Small intestine (tissue), 7 donors: ENCODE data around the gene MBD1. TPM values are rescaled to one million over a fixed set of nuclear protein-coding genes. Genes with fewer than 3 reads are reported as not detected.
"Not testable (repeated sequence)": the region's sequence is repeated elsewhere in the genome, so short reads cannot be mapped to it uniquely, and the experiment has no call there.

Experiments used
- DNase-seq, 2 donors: peaks; one replicate each; pipeline versions ENCODE4 v3.0.0 to v3.0.0-alpha.2; 2013
- FAIRE-seq: peaks from 2 replicates; lab custom pipeline; 2012; peaks lifted over from hg19 to GRCh38; lab: Jason Lieb, UNC
- H3K27ac ChIP-seq, 3 donors: one replicate each; pipeline ENCODE4 v1.5.1; 2013; ENCODE audit warnings: low read length in 2 of 3, mild to moderate bottlenecking in 2 of 3, control low read depth in 1 of 3, inconsistent platforms in 1 of 3, low read depth in 1 of 3, moderate library complexity in 1 of 3
- H3K27me3 ChIP-seq, 3 donors: one replicate each; pipeline ENCODE4 v1.6.1; 2013; ENCODE audit warnings: low read length in 3 of 3, inconsistent platforms in 1 of 3; ENCODE audit not compliant: control insufficient read depth in 3 of 3, insufficient read depth in 3 of 3
- H3K36me3 ChIP-seq, 3 donors: one replicate each; pipeline ENCODE4 v1.6.1; 2013; ENCODE audit warnings: low read length in 3 of 3, inconsistent platforms in 1 of 3, low read depth in 1 of 3, mild to moderate bottlenecking in 1 of 3, moderate library complexity in 1 of 3; ENCODE audit not compliant: control insufficient read depth in 3 of 3, insufficient read depth in 2 of 3
- H3K4me1 ChIP-seq, 3 donors: one replicate each; pipeline ENCODE4 v1.6.1; 2013; ENCODE audit warnings: low read length in 2 of 3, inconsistent platforms in 1 of 3, low read depth in 1 of 3, mild to moderate bottlenecking in 1 of 3, moderate library complexity in 1 of 3; ENCODE audit not compliant: control insufficient read depth in 3 of 3, insufficient read depth in 2 of 3
- H3K4me3 ChIP-seq, 3 donors: one replicate each; pipeline ENCODE4 v1.5.1; 2013; ENCODE audit warnings: low read length in 3 of 3, control low read depth in 1 of 3, inconsistent platforms in 1 of 3, low read depth in 1 of 3, mild to moderate bottlenecking in 1 of 3, moderate library complexity in 1 of 3
- H3K9me3 ChIP-seq, 2 donors: one replicate each; pipeline ENCODE4 v1.6.1; 2013; ENCODE audit warnings: low read depth in 1 of 2, low read length in 1 of 2; ENCODE audit not compliant: control insufficient read depth in 2 of 2, insufficient read depth in 1 of 2
- WGBS, 3 donors: extraction: QIAGEN DNeasy Blood & Tissue Kit; methylation state at CpG; one replicate each; pipeline ENCODE4 v1.1.7; 2013; 5-methylcytosine and 5-hydroxymethylcytosine counted together
- polyA plus RNA-seq, 4 donors: library from polyadenylated mRNA; stranded (reverse) in 3 of 4; unstranded in 1 of 4; fragments of 200-250 nt in 3 of 4; fragments of 120-200 nt in 1 of 4; gene quantifications; one replicate each; pipeline versions ENCODE4 v1.2.1 to v1.2.3, GENCODE V29; 2013
- donor health status: healthy with polysubstance abuse.
- donor health status: control.
- donor health status: control.
- donor health status: Bipolar disorder and iron deficiency.
- donor health status: healthy.

MBD1 gene
- polyA plus RNA-seq, 4 donors = 26.2 to 67.4 (median 33.5) TPM

GRCh38 chr18:50241768-50242167 is 39.6 kb downstream of the MBD1 start:
- not testable (repeated sequence) for H3K27me3 ChIP-seq, H3K27ac ChIP-seq, H3K36me3 ChIP-seq, DNase-seq, H3K4me1 ChIP-seq, FAIRE-seq, H3K4me3 ChIP-seq
- 78 to 93% (median 93%) methylated on average over 8 of the region's 8 CpGs for WGBS, 3 donors
- H3K9me3 ChIP-seq = peaks cover 0 to 27% of the 10 kb centered on the region in 2 donors

DNA sequence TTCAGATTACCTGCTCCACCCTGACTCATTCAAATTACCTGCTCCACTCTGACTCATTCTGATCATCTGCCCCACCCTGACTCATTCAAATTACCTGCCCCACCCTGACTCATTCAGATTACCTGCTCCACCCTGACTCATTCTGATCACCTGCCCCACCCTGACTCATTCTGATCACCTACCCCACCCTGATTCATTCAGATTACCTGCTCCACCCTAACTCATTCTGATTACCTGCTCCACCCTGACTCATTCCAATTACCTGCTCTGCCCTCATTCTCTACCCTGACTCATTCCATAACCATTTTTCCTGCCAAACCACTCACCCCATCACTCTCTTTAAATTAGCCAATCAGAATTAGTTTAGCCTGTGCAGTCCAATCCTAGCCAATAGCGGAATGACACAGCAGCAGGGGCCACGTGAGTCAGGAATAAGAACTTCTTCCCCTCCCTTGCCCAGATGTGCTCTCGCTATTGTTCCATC is 41.2 kb downstream of the MBD1 start:
- FAIRE-seq (no peak), DNase-seq (peak in 1 of 2 donors; percentile 63)
- H3K27ac ChIP-seq = no peak overlapping the region
- WGBS, 3 donors = 84 to 87% (median 85%) methylated on average over 3 of the region's 3 CpGs
- H3K27me3 ChIP-seq = no peaks in the 10 kb centered on the region
- no peaks in the 10 kb centered on the region for H3K36me3 ChIP-seq
- no peaks in the 10 kb centered on the region for H3K4me1 ChIP-seq
- peaks cover 0 to 27% of the 10 kb centered on the region in 2 donors for H3K9me3 ChIP-seq
- H3K4me3 ChIP-seq = no peak overlapping the region

DNA sequence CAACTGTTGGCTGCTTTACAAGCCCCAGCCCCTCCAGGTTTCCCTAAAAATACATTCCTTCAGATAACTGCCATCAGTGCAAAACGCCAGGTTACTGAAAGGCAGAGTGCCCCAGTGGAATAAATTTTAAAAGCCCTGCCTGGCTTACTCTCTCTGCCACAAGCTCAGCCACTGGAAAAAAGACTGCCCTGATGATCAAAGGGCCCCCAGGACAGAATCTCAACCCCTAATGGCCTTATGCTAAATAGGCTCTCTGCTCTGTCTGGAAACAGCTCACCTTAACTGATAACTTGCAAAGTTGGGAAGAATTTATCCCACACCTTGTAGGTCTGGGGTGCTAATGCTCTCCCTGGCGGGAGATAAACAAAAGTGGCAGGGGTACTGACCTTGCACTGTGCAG is 48.9 kb downstream of the MBD1 start:
- no peaks in the 10 kb centered on the region for H3K36me3 ChIP-seq

DNA sequence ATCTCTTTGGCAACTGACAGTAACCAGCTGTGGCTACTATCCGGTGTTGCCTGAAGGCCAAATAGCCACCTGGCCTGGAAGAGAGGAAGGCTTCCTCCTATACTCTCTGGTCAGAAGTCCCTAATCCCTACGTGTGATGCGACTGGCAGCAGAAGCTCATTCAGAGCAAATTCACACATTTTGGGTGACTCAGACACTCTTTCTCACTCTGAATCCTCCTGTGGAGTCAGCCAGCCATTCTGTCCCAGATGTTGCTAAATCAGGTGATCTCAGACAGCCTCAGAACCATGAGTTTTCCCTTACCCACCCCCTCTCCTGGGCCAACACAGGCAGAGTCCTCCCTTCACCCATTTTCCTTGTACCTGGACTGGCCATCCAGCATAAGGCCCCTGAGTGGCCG is 49.7 kb downstream of the MBD1 start:
- Histone ChIP-seq H3K27ac (no peak overlapping the region), H3K4me1 (no peaks in the 10 kb centered on the region), H3K27me3 (no peaks in the 10 kb centered on the region), H3K36me3 (no peaks in the 10 kb centered on the region), H3K4me3 (no peak overlapping the region), H3K9me3 (peaks cover 0 to 5% of the 10 kb centered on the region in 2 donors)
- 52 to 64% (median 53%) methylated on average over 4 of the region's 4 CpGs for WGBS, 3 donors
- FAIRE-seq (no peak), DNase-seq (no peak)

More for the DNA sequence above, 48.9 kb downstream of the MBD1 start:
- H3K27me3 ChIP-seq = no peaks in the 10 kb centered on the region
- no peaks in the 10 kb centered on the region for H3K4me1 ChIP-seq
- no peak overlapping the region for H3K27ac ChIP-seq
- no peak for FAIRE-seq
- no peak for DNase-seq
- H3K4me3 ChIP-seq = no peak overlapping the region
- H3K9me3 ChIP-seq = peaks cover 0 to 2% of the 10 kb centered on the region in 2 donors
- WGBS, 3 donors = 64 to 82% (median 65%) methylated on average over 2 of the region's 2 CpGs

GRCh38 chr18:50220249-50220648 is 61.1 kb downstream of the MBD1 start:
- not testable (repeated sequence) for H3K27me3 ChIP-seq, H3K27ac ChIP-seq, H3K36me3 ChIP-seq, H3K4me3 ChIP-seq, H3K4me1 ChIP-seq, FAIRE-seq, DNase-seq
- 58 to 79% (median 62%) methylated on average over 4 of the region's 4 CpGs for WGBS, 3 donors
- H3K9me3 ChIP-seq = peaks cover 0 to 30% of the 10 kb centered on the region in 2 donors

Other genes starting within 250 kb of the MBD1 start
- 100 to 1,000 TPM in 2 of 4 donors, 10 to 100 TPM in 2; 45.0 to 185 (median 102) TPM for gene MYO5B, start 86.4 kb downstream of the MBD1 start, polyA plus RNA-seq
- under 1 TPM in 3 of 4 donors, not detected in 1; 0.28 to 0.80 (median 0.67) TPM for gene CFAP53, start 15.0 kb downstream of the MBD1 start, polyA plus RNA-seq
- gene CXXC1, start 6.2 kb upstream of the MBD1 start, polyA plus RNA-seq = 10 to 100 TPM; 65.1 to 93.9 (median 68.9) TPM
- 1 to 10 TPM in 2 of 4 donors, under 1 TPM in 1, not detected in 1; 0.67 to 7.9 (median 5.8) TPM for gene SKA1, start 93.5 kb upstream of the MBD1 start, polyA plus RNA-seq